IMR-90 (cell line): ENCODE measurements around the gene WDR37.

ENCODE experiments used
- BHLHE40 ChIP-seq: fragments of 150-350 bp; IDR thresholded peaks from 2 replicates; pipeline ENCODE4 v1.6.1; 2016; ENCODE audit warnings: mild to moderate bottlenecking, low read depth, low read length
- CHD1 ChIP-seq: IDR thresholded peaks from 2 replicates; pipeline ENCODE4 v1.6.1; 2012; ENCODE audit warnings: low read depth, low read length, improper control_type of control experiment
- CTCF ChIP-seq: conservative IDR thresholded peaks from 2 replicates; pipeline ENCODE4 v1.5.1; 2012; ENCODE audit warnings: mild to moderate bottlenecking, low read depth, low read length, improper control_type of control experiment
- ELK1 ChIP-seq: fragments of 150-350 bp; IDR thresholded peaks from 2 replicates; pipeline ENCODE4 v1.6.1; 2016; ENCODE audit warnings: low read depth, mild to moderate bottlenecking, low read length, moderate library complexity, borderline replicate concordance
- FOS ChIP-seq: fragments of 150-350 bp; IDR thresholded peaks from 2 replicates; pipeline ENCODE4 v1.6.1; 2016; ENCODE audit warnings: low read depth, low read length
- MAFK ChIP-seq: IDR thresholded peaks from 2 replicates; pipeline ENCODE4 v1.6.1; 2012; ENCODE audit warnings: low read depth, low read length, improper control_type of control experiment
- MXI1 ChIP-seq: IDR thresholded peaks from 2 replicates; pipeline ENCODE4 v1.6.1; 2012; ENCODE audit warnings: low read depth, mild to moderate bottlenecking, low read length, moderate library complexity, borderline replicate concordance
- NFE2L2 ChIP-seq: fragments of 150-350 bp; IDR thresholded peaks from 2 replicates; pipeline ENCODE4 v1.6.1; 2016; ENCODE audit warnings: low read depth, mild to moderate bottlenecking, low read length
- POLR2A ChIP-seq: IDR thresholded peaks from 2 replicates; pipeline ENCODE4 v1.6.1; 2012; ENCODE audit warnings: mild to moderate bottlenecking, low read depth, low read length
- RAD21 ChIP-seq: IDR thresholded peaks from 2 replicates; pipeline ENCODE4 v1.6.1; 2012; ENCODE audit warnings: low read length, improper control_type of control experiment
- RCOR1 ChIP-seq: IDR thresholded peaks from 2 replicates; pipeline ENCODE4 v1.6.1; 2012; ENCODE audit warnings: mild to moderate bottlenecking, low read length, improper control_type of control experiment; ENCODE audit not compliant: insufficient replicate concordance
- RFX5 ChIP-seq: IDR thresholded peaks from 2 replicates; pipeline ENCODE4 v1.8.0; 2012; ENCODE audit warnings: low read depth, mild to moderate bottlenecking, low read length, moderate library complexity
- SMC3 ChIP-seq: fragments of 150-350 bp; IDR thresholded peaks from 2 replicates; pipeline ENCODE4 v1.6.1; 2016; ENCODE audit warnings: low read depth, mild to moderate bottlenecking, antibody characterized with exemption, low read length, moderate library complexity
- USF2 ChIP-seq: fragments of 150-350 bp; IDR thresholded peaks from 2 replicates; pipeline ENCODE4 v1.6.1; 2017; ENCODE audit warnings: mild to moderate bottlenecking, antibody characterized with exemption, low read length, low read depth

- no peak for TF ChIP-seq CTCF
- TF ChIP-seq FOS, result no peak
- no peak for TF ChIP-seq USF2
- no peak for TF ChIP-seq POLR2A
- TF ChIP-seq MXI1, result no peak
- no peak for TF ChIP-seq MAFK
- TF ChIP-seq ELK1, result no peak
- TF ChIP-seq SMC3, result no peak
- TF ChIP-seq NFE2L2, result no peak
- no peak for TF ChIP-seq RAD21
- no peak for TF ChIP-seq CHD1
- TF ChIP-seq RCOR1, result no peak
- TF ChIP-seq BHLHE40, result no peak
- TF ChIP-seq RFX5, result no peak
Measured at GRCh38 chr10:1148855-1149605, 92.8 kb downstream of the WDR37 start.
